Measurements from ENCODE around the gene CHRNB1.

GRCh38 chr17:7437950-7438614, 6.8 kb upstream of the CHRNB1 start:
- TF ChIP-seq, protein P1, sequence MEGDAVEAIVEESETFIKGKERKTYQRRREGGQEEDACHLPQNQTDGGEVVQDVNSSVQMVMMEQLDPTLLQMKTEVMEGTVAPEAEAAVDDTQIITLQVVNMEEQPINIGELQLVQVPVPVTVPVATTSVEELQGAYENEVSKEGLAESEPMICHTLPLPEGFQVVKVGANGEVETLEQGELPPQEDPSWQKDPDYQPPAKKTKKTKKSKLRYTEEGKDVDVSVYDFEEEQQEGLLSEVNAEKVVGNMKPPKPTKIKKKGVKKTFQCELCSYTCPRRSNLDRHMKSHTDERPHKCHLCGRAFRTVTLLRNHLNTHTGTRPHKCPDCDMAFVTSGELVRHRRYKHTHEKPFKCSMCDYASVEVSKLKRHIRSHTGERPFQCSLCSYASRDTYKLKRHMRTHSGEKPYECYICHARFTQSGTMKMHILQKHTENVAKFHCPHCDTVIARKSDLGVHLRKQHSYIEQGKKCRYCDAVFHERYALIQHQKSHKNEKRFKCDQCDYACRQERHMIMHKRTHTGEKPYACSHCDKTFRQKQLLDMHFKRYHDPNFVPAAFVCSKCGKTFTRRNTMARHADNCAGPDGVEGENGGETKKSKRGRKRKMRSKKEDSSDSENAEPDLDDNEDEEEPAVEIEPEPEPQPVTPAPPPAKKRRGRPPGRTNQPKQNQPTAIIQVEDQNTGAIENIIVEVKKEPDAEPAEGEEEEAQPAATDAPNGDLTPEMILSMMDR (optimal IDR thresholded peaks at IDR 0.05 in 1 of 3, IDR thresholded peaks at IDR 0.05 in 1 of 3, conservative IDR thresholded peaks at IDR 0.05 in 1 of 3; ENCODE audit: extremely low read depth in 1 of 3, insufficient read depth in 2 of 3, low read length in 3 of 3) = peak in 1 of 3 experiments; percentile 0
- TF ChIP-seq EZH2 (IDR thresholded peaks at IDR 0.05; ENCODE audit: low read length) = no peak
